HepG2 (cell line): Measurements from ENCODE around the gene TASP1. TPM values are rescaled to one million over a fixed set of nuclear protein-coding genes. Genes with fewer than 3 reads are reported as not detected.

Experiments
- AHR ChIP-seq: IDR thresholded peaks from 2 replicates; pipeline ENCODE4 v1.6.1; 2018; ENCODE audit warnings: missing genetic modification reagents, missing compliant biosample characterization
- ARNT2 ChIP-seq: sonication (generic); formaldehyde crosslinking; IDR thresholded peaks from 2 replicates; pipeline ENCODE4 v1.8.0; 2022; ENCODE audit warnings: mild to moderate bottlenecking, low read depth, missing genetic modification reagents, moderate library complexity
- ATAD3A ChIP-seq: sonication (generic); formaldehyde crosslinking; IDR thresholded peaks from 2 replicates; pipeline ENCODE4 v1.4.0; 2020; ENCODE audit warnings: missing genetic modification reagents
- ATF3 ChIP-seq: sonication (generic); formaldehyde crosslinking; IDR thresholded peaks from 2 replicates; pipeline ENCODE4 v1.4.0; 2020; ENCODE audit warnings: missing genetic modification reagents
- ATM ChIP-seq: fragments of 450-650 bp; IDR thresholded peaks from 2 replicates; pipeline ENCODE4 v1.7.1; 2017; ENCODE audit warnings: mild to moderate bottlenecking, borderline replicate concordance
- DR1 ChIP-seq: sonication (generic); formaldehyde crosslinking; IDR thresholded peaks from 2 replicates; pipeline ENCODE4 v1.8.0; 2021; ENCODE audit warnings: mild to moderate bottlenecking, missing genetic modification reagents, inconsistent platforms
- GABPB1 ChIP-seq: IDR thresholded peaks from 2 replicates; pipeline ENCODE4 v1.6.1; 2016; ENCODE audit warnings: mild to moderate bottlenecking, missing genetic modification reagents, moderate library complexity, missing compliant biosample characterization
- HMGXB4 ChIP-seq, 2 experiments: sonication (generic) in 1 of 2; formaldehyde crosslinking in 1 of 2; IDR thresholded peaks; 2 replicates each; pipeline versions ENCODE4 v1.4.0 to v1.6.1; 2018 to 2020; ENCODE audit warnings: missing genetic modification reagents in 2 of 2, borderline replicate concordance in 1 of 2, low read depth in 1 of 2, mild to moderate bottlenecking in 1 of 2, missing biosample characterization in 1 of 2
- IRX3 ChIP-seq: sonication (generic); formaldehyde crosslinking; IDR thresholded peaks from 2 replicates; pipeline ENCODE4 v1.8.1; 2023; ENCODE audit warnings: mild to moderate bottlenecking, low read depth, missing genetic modification reagents, borderline replicate concordance
- KLF9 ChIP-seq: IDR thresholded peaks from 2 replicates; pipeline ENCODE4 v1.6.1; 2016; ENCODE audit warnings: low read depth
- MAFK ChIP-seq, 2 experiments: IDR thresholded peaks in 1 of 2; conservative IDR thresholded peaks in 1 of 2; 2 replicates each; pipeline ENCODE4 v1.6.1; 2011; ENCODE audit warnings: improper control_type of control experiment in 2 of 2, low read length in 2 of 2
- MIER2 ChIP-seq: IDR thresholded peaks from 2 replicates; pipeline ENCODE4 v1.6.1; 2016; ENCODE audit warnings: missing biosample characterization, missing genetic modification reagents
- NCOR1 ChIP-seq: fragments of 200-600 bp; sonication (generic); IDR thresholded peaks from 2 replicates; pipeline ENCODE4 v1.7.0; 2017; ENCODE audit warnings: antibody characterized with exemption, low read length, borderline replicate concordance
- NFYC ChIP-seq: IDR thresholded peaks from 2 replicates; pipeline ENCODE4 v1.6.1; 2016; ENCODE audit warnings: missing genetic modification reagents, missing compliant biosample characterization
- SP140L ChIP-seq: sonication (generic); formaldehyde crosslinking; IDR thresholded peaks from 2 replicates; pipeline ENCODE4 v1.4.0; 2020; ENCODE audit warnings: missing genetic modification reagents, borderline replicate concordance
- SP2 ChIP-seq: sonication (generic); formaldehyde crosslinking; IDR thresholded peaks from 2 replicates; pipeline ENCODE4 v1.5.1; 2020; ENCODE audit warnings: mild to moderate bottlenecking, missing genetic modification reagents
- UBTF ChIP-seq: sonication (generic); formaldehyde crosslinking; IDR thresholded peaks from 2 replicates; pipeline ENCODE4 v1.4.0; 2020; ENCODE audit warnings: mild to moderate bottlenecking, missing genetic modification reagents
- ZMYM3 ChIP-seq: sonication (generic); formaldehyde crosslinking; IDR thresholded peaks from 2 replicates; pipeline ENCODE4 v1.5.1; 2020; ENCODE audit warnings: mild to moderate bottlenecking, missing genetic modification reagents
- ZNF34 ChIP-seq: sonication (generic); formaldehyde crosslinking; IDR thresholded peaks from 2 replicates; pipeline ENCODE4 v1.4.0; 2020; ENCODE audit warnings: mild to moderate bottlenecking, missing genetic modification reagents, borderline replicate concordance
- ZNF354B ChIP-seq: sonication (generic); formaldehyde crosslinking; IDR thresholded peaks from 2 replicates; pipeline ENCODE4 v1.8.0; 2022; ENCODE audit warnings: mild to moderate bottlenecking, missing genetic modification reagents
- ZNF503 ChIP-seq: sonication (generic); formaldehyde crosslinking; IDR thresholded peaks from 2 replicates; pipeline ENCODE4 v1.4.0; 2020; ENCODE audit warnings: missing genetic modification reagents
- ZNF589 ChIP-seq: sonication (generic); formaldehyde crosslinking; conservative IDR thresholded peaks from 2 replicates; pipeline ENCODE4 v1.8.0; 2022; ENCODE audit warnings: mild to moderate bottlenecking, moderate library complexity, missing genetic modification reagents
- polyA plus RNA-seq, 8 experiments: library from polyadenylated mRNA; depleted of rRNA in 3 of 8; stranded (reverse) in 7 of 8; unstranded in 1 of 8; fragments of >200 nt; fragmentation: Illumina TruSeq in 4 of 8; extraction: Trizol in 4 of 8; gene quantifications; 2 replicates each; pipeline versions ENCODE4 v1.2.1 to v1.2.3, GENCODE V29; 2011 to 2016; ENCODE audit warnings: low read depth in 4 of 8, missing spikeins in 1 of 8, mixed read lengths in 1 of 8; ENCODE audit not compliant: insufficient read depth in 1 of 8
- total RNA-seq, 5 experiments: library from RNA; depleted of rRNA; stranded (reverse); fragments of >200 nt; fragmentation: Illumina TruSeq; extraction: Trizol; gene quantifications; 2 replicates each; pipeline ENCODE4 v1.2.3, GENCODE V29; 2016; ENCODE audit warnings: low read depth in 1 of 5

TASP1 gene
- total and polyA plus RNA-seq, 2 of the 13 experiments (the other 11 are each of a cell fraction or from before 2014, with no cell fraction given): 10.0 to 25.2 TPM

- peak; percentile 72; the same call in 1 of the 2 replicates for TF ChIP-seq MIER2 (CRISPR knock-in tag)
- 0 out of 2 replicates have a peak, but pooled peaks have one; percentile 26 for TF ChIP-seq ZMYM3 (CRISPR knock-in tag)
- TF ChIP-seq UBTF (CRISPR knock-in tag): no peak
- 0 out of 2 replicates have a peak, but pooled peaks have one; percentile 53 for TF ChIP-seq SP140L (CRISPR knock-in tag)
- peak; percentile 56; the same call in 1 of the 2 replicates for TF ChIP-seq GABPB1 (CRISPR knock-in tag)
- 0 out of 2 replicates have a peak, but pooled peaks have one; percentile 27 for TF ChIP-seq ZNF354B (CRISPR knock-in tag)
- peak; percentile 86; the same call in 1 of the 2 replicates for TF ChIP-seq ZNF503 (CRISPR knock-in tag)
- TF ChIP-seq KLF9 (CRISPR knock-in tag): no peak
- no peak; the same call in 1 of the 2 replicates for TF ChIP-seq AHR
- TF ChIP-seq ATF3 (CRISPR knock-in tag): 0 out of 2 replicates have a peak, but pooled peaks have one; percentile 42
- no peak for TF ChIP-seq ATM
- no peak for TF ChIP-seq ZNF34
- no peak for TF ChIP-seq ATAD3A (CRISPR knock-in tag)
- 0 out of 2 replicates have a peak, but pooled peaks have one; percentile 20 for TF ChIP-seq ARNT2 (CRISPR knock-in tag)
- TF ChIP-seq SP2: no peak
- no peak for TF ChIP-seq DR1 (CRISPR knock-in tag)
- no peak; the same call in 1 of the 2 replicates for TF ChIP-seq NFYC
- TF ChIP-seq NCOR1: peak; percentile 91; the same call in 1 of the 2 replicates
- TF ChIP-seq MAFK (conservative IDR thresholded peaks at IDR 0.05 in 1 of 2, IDR thresholded peaks at IDR 0.05 in 1 of 2; ENCODE audit: low read length in 2 of 2): peak in 1 of 2 experiments; percentile 36; a peak in 1 of 4 replicates
- peak; percentile 67; the same call in 1 of the 2 replicates for TF ChIP-seq ZNF589 (CRISPR knock-in tag)
- TF ChIP-seq IRX3 (CRISPR knock-in tag): no peak
- TF ChIP-seq HMGXB4 (CRISPR knock-in tag; IDR thresholded peaks at IDR 0.05; ENCODE audit: borderline replicate concordance in 1 of 2, low read depth in 1 of 2): peak in 1 of 2 experiments; percentile 56; a peak in 1 of 4 replicates
These were observed 220.2 kb downstream of the TASP1 start (continued) for GRCh38 chr20:13418263-13419229.
